Measurements from ENCODE around the gene DDR1.
A peak's percentile ranks its signal among the peaks of the same experiment; 100 is the strongest.
"Not testable (repeated sequence)": the region's sequence is repeated elsewhere in the genome, so short reads cannot be mapped to it uniquely, and the experiment has no call there.

The DDR1 gene

DNA sequence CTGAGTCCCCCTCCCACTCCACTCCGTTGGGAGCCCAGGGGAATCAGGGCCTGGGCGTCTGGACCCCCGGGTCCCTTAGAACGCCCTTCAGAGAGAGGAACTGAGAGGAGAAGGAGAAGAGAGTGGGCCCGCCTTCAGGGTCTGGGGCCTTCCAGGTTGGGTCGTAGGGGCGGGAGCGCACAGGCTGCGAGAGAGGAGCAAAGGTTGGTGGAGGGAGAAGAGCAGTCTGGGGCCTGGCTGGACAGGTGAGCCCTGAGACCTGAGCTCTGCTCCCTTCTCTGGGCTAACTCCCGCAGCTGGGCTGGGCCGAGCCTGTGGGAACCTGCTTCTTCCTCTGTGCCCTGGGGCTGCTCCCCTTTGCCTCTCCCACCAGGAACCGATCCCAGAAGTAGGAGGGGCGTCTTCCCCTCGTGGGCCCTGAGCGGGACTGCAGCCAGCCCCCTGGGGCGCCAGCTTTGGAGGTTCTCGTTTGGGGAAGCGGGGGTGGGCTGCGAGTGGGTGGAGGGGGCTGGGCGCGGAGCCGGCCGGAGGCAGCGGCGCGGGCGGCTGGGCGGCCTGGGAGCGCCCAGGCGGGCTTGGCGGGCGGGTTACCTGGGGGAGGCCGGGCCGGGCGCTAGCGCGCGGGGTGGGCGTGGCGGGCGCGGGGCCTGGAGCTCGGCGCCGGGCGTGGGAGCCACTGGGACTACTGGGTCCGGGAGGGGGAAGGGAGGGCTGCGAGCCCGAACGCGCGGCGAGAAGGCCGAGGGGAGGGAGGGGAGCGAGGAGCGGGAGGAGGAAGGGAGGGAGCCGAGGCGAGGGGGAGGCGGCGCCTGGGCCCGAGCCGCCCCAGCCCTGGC is at the start of gene DDR1:
Gene DDR1, plus strand, starts transcription at position 835 of the 836 bp plus-strand sequence. CDS start 4,211 bp downstream, outside the sequence.
- peak; percentile 22 for DNase-seq (ENCODE audit: low spot score)

DNA sequence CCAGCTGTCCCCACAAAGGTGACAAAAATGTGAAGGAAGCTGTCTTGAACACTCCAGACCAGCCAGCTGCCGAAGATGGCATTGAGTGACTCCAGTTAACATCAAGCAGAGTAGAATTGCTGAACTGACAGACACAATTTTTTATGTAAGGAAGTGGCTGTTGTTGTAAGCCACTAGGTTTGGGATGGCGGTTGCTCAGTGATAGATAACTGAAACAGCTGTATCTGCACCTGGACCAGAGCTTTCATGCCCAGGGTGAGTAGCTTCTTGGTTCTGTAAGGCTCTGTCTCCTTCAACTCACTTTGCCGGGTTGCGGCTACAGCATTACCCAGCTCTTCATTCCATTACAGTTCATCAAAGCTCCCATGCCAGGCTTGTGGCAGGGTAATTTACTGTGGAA is 49.7 kb upstream of the DDR1 start:
- peak; percentile 14 for DNase-seq (ENCODE audit: low spot score)

- DNase-seq (ENCODE audit: low spot score) = no peak
Observed at GRCh38 chr6:30835576-30835975, 48.7 kb upstream of the DDR1 start.

- no peak for DNase-seq (ENCODE audit: low spot score)
Observed at GRCh38 chr6:30836431-30836866, 47.9 kb upstream of the DDR1 start.

DNA sequence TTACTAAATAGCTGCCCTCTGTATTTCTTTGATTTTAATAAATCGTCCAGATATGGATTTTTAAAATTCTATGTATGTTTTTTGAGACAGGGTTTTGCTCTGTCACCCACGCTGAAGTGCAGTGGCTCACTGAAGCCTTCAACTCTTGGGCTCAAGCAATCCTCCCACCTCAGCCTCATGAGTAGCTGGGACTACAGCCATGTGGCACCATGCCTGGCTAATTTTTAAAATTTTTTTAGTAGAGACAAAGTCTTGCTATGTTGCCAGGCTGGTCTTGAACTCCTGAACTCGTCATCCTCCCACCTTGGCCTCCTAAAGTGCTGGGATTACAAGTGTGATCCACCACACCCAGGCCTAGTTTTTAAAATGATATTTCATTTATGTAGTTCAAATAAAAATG is 47.4 kb upstream of the DDR1 start:
- no peak for DNase-seq (ENCODE audit: low spot score)

GRCh38 chr6:30837432-30837831 is 46.9 kb upstream of the DDR1 start:
- DNase-seq (ENCODE audit: low spot score) = no peak

GRCh38 chr6:30837870-30838269 is 46.4 kb upstream of the DDR1 start:
- peak; percentile 17 for DNase-seq (ENCODE audit: low spot score)

DNA sequence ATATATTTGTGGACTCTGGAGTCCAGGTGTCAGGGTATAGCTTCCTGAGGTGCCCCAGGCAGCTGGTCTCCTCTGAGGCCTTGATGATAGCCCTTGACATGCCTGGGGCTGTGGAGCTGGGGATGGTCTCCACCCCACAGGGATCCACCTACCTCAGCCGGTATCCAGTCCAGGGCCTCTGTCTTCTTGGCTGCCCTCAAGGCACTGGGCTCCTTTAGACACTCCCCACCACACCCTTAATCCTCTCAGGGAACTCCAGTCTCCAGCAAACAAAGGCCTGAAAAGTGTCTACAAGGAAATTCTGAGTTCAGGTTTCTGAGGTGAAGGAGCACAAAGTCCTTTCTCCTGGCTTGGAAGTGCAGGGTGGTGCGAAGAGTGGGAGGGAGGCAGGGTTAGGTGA is 44.6 kb upstream of the DDR1 start:
- DNase-seq (ENCODE audit: low spot score) = no peak

DNA sequence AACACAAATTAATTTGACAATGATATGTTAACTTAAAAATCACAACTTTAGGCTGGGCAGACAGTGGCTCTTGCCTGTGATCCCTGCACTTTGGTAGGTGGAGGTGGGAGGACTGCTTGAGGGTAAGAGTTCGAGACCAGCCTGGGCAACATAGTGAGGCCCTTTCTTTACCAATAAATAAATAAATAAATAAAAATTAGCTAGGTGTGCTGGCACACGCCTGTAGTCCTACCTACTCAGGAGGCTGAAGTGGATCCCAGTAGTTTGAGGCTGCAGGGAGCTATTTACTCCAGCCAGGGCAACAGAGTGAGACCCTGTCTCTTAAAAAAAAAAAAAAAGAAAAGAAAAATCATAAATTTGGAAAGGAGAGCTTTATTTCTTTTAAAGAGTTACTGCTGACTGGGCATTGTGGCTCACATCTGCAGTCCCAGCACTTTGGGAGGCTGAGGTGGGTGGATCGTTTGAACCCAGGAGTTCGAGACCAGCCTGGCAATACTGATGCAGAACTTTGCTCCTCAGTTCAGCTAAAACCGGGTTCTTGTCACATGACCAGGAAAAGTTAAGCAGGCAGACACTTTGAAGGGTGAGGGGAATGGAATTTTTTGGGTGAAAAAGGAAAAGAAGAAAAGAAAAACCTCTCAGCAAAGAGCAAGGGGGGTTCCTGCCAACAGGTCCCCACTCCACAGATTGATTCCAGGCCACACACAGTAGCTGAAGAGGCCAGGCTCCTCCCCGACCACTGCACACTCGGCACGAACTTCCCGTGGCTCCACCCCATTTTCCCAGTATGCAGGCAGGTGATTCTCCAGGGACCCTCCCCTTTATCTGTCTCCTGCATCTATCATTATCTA is 44.0 kb upstream of the DDR1 start:
- DNase-seq (ENCODE audit: low spot score) = no peak

DNA sequence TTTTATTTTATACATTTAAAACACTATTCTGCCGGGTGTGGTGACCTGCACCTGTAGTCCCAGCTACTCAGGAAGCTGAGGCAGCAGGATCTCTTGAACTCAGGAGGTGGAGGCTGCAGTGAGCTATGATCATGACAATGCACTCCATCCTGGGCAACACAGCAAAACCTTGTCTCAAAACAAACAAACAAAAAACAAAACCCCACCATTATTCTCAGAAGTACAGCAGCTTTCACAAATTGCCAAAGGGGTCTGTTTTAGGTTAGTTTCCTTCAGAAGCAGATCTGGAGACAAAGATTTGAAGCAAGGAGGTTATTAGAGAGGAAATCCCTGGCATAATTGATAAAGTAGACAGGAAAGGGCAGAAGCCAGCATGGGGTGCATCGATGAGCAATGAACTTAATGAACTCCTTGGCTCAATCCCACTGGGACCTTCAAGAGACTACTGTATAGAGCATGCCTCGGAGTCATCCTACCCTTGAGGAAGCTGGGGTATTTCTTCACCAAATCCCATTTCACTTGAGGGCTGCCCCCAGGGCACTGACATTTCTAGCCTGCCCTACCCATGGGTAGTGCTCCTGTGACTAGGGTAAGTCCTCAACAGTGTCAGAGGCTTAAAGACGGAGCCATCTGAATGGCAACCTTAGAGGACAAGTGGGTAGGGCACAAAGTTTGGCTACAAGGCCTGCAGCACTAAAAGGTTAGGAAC is 43.2 kb upstream of the DDR1 start:
- no peak for DNase-seq (ENCODE audit: low spot score)

DNA sequence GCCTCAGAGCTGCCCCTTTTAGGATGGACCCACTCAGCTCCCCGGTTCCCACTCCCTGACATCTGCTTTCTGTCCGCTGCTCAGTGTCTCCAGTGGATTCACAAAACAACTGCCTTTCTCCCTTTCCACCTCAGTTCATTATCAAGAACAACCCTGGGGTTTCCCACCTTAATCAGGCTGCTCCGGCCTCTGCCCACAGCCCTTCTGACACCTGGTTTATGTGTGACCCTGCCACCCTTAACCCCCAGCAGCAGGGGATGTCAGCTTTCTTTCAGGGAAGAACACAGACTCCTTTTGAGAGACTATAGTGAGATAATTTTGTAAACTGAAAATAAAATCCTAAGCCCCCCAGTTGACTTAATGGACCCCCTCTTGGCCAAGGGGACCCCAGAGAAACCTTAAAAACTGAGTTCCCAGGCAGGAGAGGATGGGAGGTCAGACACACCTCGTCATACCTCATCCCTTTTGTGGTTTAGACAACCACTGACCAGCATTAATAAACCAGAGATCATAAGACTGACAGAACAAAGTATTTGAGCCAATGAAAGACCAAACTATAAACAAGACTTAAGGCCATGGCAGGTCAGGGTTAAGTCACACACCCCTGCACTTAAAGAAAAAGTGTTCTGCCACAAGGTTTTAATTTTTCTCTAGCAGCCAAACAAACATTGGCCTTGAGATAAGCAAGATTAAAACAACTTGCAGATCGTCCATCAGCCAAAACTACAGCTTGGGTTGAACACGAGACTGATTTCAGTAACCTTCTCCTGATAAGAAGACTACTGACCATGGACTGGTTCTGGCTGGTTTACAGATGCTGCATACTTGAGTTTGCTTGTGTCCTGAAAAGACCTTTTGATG is 42.4 kb upstream of the DDR1 start:
- DNase-seq (ENCODE audit: low spot score) = no peak

GRCh38 chr6:30842754-30843610 is 41.3 kb upstream of the DDR1 start:
- no peak for DNase-seq (ENCODE audit: low spot score)

GRCh38 chr6:30843611-30843998 is 40.7 kb upstream of the DDR1 start:
- DNase-seq (ENCODE audit: low spot score) = no peak

- DNase-seq (ENCODE audit: low spot score) = no peak
Observed at GRCh38 chr6:30844118-30844535, 40.2 kb upstream of the DDR1 start.

- DNase-seq (ENCODE audit: low spot score) = peak; percentile 25
Observed at GRCh38 chr6:30845183-30845582, 39.1 kb upstream of the DDR1 start.

DNA sequence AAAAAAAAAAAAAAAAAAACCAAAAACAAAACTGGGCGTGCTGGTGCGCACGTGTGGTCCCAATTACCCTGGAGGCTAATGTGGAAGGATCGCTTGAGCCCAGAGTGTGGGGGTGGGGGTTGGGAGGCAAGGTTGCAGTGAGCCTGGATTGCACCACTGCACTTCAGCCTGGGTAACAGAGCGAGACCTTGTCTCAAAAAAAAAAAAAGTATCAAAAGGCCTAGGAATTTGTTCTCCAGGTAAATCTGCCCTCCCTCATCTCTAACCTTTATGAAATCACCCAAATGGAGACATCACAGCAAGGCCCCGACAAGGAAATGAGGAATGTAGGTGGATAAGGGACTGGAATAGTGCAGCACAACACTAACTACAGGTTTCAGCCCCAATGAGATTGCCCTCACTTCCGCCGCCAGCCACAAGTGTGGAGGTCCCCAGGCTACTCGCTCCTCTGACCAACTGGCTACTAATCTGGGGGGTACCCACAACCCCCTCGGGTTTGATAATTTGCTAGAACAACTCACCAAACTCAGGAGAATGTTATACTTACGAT is 36.8 kb upstream of the DDR1 start:
- no peak for DNase-seq (ENCODE audit: low spot score)

GRCh38 chr6:30847971-30848436 is 36.3 kb upstream of the DDR1 start:
- DNase-seq (ENCODE audit: low spot score) = no peak

DNA sequence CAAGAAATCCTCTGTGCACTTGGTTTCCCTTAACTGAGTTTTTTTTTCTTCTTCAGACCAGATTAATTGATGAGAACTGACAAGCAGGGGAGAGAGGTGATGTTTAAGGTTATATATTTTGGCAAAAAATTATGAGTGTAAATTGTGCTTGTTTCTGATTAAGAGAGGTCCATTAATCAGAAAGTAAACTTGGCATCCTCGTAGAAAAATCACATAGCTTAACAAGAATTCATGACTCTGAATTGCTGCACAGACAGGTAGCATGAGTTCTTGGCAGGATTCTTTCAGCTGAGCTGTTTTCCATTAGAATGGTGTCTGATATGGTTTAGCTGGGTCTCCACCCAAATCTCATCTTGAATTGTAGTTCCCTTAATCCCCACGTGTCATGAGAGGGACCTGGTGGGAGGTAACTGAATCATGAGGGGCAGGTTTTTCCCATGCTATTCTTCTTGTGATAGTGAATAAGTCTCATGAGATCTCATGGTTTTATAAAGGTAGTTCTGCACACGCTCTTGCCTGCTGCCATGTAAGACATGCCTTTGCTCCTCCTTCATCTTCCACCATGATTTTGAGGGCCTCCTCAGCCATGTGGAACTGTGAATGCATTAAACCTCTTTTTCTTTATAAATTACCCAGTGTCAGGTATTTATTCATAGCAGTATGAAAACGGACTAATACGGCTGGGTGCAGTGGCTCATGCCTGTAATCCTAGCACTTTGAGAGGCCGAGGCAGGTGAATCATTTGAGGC is 34.2 kb upstream of the DDR1 start:
- DNase-seq (ENCODE audit: low spot score) = no peak

GRCh38 chr6:30852459-30852858 is 31.9 kb upstream of the DDR1 start:
- not testable (repeated sequence) for DNase-seq (ENCODE audit: low spot score)
